ENCODE data around the gene TRAF5. TPM values are rescaled to one million over a fixed set of nuclear protein-coding genes. Genes with fewer than 3 reads are reported as not detected.

Gene TRAF5
- total and polyA plus RNA-seq, 7 donors = 1.1 to 5.1 (median 1.8) TPM

DNA sequence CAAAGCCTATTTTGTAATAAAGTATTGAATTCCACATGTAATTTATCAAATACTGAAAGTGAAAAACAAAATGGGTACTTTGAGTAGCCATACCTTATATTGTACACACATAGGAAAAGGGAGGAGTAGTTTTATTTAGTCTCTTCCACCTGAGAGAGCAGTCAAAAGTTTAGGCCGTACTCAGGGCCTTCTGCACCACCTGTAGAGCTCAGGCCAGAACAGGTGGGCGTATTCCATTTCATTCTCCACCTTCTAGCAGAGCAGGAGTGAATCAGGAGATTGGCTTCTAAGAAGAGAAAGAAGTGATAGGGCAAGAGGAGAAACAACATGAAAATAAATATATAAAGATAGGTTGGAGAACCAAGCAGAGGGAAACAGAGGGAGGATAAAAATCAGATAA, 44.0 kb downstream of the TRAF5 start:
- intact Hi-C loops (cut with DNase I) = no loop called here
- Histone ChIP-seq H3K36me3 (ENCODE audit: insufficient read depth in 1 of 2, low read depth in 1 of 2) (peaks cover 0 to 3% of the 10 kb centered on the region in 2 donors), H3K9me3 (no peaks in the 10 kb centered on the region), H3K27ac (no peak overlapping the region), H3K4me3 (no peak overlapping the region), H3K27me3 (ENCODE audit: insufficient read depth in 3 of 3, low read length in 2 of 3) (no peaks in the 10 kb centered on the region), H3K4me1 (no peaks in the 10 kb centered on the region)
- 96 to 98% (median 97%) methylated on average over 2 of the region's 2 CpGs for WGBS, 3 donors
- DNase-seq (no peak), ATAC-seq (no peak)
- TF ChIP-seq, protein P1, sequence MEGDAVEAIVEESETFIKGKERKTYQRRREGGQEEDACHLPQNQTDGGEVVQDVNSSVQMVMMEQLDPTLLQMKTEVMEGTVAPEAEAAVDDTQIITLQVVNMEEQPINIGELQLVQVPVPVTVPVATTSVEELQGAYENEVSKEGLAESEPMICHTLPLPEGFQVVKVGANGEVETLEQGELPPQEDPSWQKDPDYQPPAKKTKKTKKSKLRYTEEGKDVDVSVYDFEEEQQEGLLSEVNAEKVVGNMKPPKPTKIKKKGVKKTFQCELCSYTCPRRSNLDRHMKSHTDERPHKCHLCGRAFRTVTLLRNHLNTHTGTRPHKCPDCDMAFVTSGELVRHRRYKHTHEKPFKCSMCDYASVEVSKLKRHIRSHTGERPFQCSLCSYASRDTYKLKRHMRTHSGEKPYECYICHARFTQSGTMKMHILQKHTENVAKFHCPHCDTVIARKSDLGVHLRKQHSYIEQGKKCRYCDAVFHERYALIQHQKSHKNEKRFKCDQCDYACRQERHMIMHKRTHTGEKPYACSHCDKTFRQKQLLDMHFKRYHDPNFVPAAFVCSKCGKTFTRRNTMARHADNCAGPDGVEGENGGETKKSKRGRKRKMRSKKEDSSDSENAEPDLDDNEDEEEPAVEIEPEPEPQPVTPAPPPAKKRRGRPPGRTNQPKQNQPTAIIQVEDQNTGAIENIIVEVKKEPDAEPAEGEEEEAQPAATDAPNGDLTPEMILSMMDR (IDR thresholded peaks at IDR 0.05) = no peak

DNA sequence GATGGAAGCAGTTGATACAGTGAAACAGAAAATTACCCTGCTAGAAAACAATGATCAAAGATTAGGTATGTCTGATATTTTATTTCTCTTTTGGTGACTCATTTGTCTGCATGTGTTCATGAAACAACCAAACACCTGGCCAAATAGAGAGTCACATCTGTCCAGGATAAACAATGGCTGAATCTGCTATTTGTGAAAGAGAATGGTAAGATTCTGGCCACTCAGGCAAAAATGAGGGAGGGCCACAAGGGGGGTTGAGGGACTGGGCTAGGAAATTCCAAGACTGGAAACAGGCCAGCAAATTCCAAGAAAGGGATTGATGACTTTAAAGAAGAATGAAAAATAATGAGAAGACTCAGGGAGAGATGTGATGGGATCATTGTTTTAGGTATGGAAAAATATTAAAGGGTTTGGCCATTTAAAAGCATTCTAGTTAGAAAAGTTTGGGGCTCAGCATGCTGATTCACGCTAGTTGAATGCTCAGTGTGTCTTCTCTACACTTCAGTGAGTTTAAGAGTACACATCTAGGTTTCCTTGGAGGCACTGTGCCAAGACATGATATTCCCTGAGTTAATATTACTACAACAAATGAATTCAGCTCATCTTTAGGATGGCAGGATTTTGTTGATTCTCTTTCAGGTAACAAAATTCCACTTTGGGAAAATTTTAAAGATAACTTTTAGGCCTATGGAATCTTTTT, 44.9 kb downstream of the TRAF5 start:
- intact Hi-C loops (cut with DNase I) = no loop called here
- Histone ChIP-seq H3K27ac (no peak overlapping the region), H3K4me1 (no peaks in the 10 kb centered on the region), H3K36me3 (ENCODE audit: insufficient read depth in 1 of 2, low read depth in 1 of 2) (peaks cover 0 to 3% of the 10 kb centered on the region in 2 donors), H3K9me3 (no peaks in the 10 kb centered on the region), H3K27me3 (ENCODE audit: insufficient read depth in 3 of 3, low read length in 2 of 3) (no peaks in the 10 kb centered on the region), H3K4me3 (no peak overlapping the region)
- WGBS, 3 donors = 87 to 95% (median 91%) methylated on average over 1 of the region's 1 CpG
- ATAC-seq (no peak), DNase-seq (no peak)
- TF ChIP-seq, protein P1 (IDR thresholded peaks at IDR 0.05) = no peak

DNA sequence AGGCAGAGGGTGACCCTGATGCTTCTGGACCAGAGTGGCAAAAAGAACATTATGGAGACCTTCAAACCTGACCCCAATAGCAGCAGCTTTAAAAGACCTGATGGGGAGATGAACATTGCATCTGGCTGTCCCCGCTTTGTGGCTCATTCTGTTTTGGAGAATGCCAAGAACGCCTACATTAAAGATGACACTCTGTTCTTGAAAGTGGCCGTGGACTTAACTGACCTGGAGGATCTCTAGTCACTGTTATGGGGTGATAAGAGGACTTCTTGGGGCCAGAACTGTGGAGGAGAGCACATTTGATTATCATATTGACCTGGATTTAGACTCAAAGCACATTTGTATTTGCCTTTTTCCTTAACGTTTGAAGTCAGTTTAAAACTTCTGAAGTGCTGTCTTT, 45.8 kb downstream of the TRAF5 start:
- WGBS, 3 donors = 89 to 91% (median 91%) methylated on average over 4 of the region's 4 CpGs
- H3K4me3 ChIP-seq = no peak overlapping the region
- TF ChIP-seq, protein P1 (IDR thresholded peaks at IDR 0.05) = no peak
- no peaks in the 10 kb centered on the region for H3K9me3 ChIP-seq
- intact Hi-C loops (cut with DNase I) = no loop called here
- no peak overlapping the region for H3K27ac ChIP-seq
- H3K36me3 ChIP-seq (ENCODE audit: insufficient read depth in 1 of 2, low read depth in 1 of 2) = peaks cover 0 to 3% of the 10 kb centered on the region in 2 donors
- H3K4me1 ChIP-seq = no peaks in the 10 kb centered on the region
- no peaks in the 10 kb centered on the region for H3K27me3 ChIP-seq (ENCODE audit: insufficient read depth in 3 of 3, low read length in 2 of 3)
- ATAC-seq (no peak), DNase-seq (no peak)

DNA sequence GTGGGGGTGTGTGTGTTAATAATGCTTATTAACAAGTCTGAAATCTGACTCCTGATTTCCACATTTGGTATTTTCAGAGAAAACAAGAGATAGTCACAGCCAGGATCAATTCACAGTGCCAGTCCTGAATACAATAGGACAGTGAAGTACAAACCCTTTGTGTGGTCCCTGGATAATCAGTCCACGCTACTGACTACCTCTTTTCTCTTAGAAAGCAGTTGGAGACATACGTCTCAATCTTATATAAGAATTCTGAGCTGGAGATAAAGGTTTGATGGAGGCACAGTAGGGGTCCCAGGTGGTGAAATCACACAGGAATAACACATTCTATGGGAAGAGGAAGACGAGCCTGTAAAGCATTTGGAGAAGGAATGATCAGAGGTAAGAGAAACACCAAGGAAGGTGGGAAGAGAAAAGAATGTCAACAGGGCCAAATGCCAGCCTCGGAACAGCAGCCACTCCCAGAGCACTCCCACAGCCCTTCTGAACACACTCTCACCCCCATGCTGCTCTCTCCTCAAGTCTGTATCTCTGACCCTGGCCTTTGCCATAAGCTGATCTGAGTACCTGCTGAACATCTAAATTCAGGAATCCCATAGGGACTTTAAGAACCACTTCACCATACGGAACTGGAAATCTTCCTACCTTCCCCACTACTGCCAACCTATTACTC, 48.6 kb downstream of the TRAF5 start:
- ATAC-seq (no peak), DNase-seq (no peak)
- no peaks in the 10 kb centered on the region for H3K4me1 ChIP-seq
- intact Hi-C loops (cut with DNase I) = no loop called here
- no peak overlapping the region for H3K4me3 ChIP-seq
- no peaks in the 10 kb centered on the region for H3K27me3 ChIP-seq (ENCODE audit: insufficient read depth in 3 of 3, low read length in 2 of 3)
- TF ChIP-seq, protein P1 (IDR thresholded peaks at IDR 0.05) = no peak
- WGBS, 3 donors = 71 to 78% (median 73%) methylated on average over 5 of the region's 5 CpGs
- no peaks in the 10 kb centered on the region for H3K9me3 ChIP-seq
- peaks cover 0 to 3% of the 10 kb centered on the region in 2 donors for H3K36me3 ChIP-seq (ENCODE audit: insufficient read depth in 1 of 2, low read depth in 1 of 2)
- H3K27ac ChIP-seq = no peak overlapping the region
